OCI-LY7 (cell line): Measurements from ENCODE around the gene TNIK. TPM values are rescaled to one million over a fixed set of nuclear protein-coding genes. Genes with fewer than 3 reads are reported as not detected.

Experiments
- BruUV-seq: library from RNA; stranded (reverse); fragments of 400-500 nt; replicated peaks from 2 replicates; lab custom pipeline; 2021; lab: Mats Ljungman, UMichigan
- CTCF ChIA-PET: fragments of 300-600 bp; sonication (Branson Sonifier 250); formaldehyde crosslinking; loops from one replicate; lab custom pipeline; 2022; ENCODE audit warnings: antibody characterized with exemption; ENCODE audit not compliant: unreplicated experiment; lab: Charles Lee
- POLR2A ChIA-PET: fragments of 300-600 bp; sonication (Branson Sonifier 250); formaldehyde crosslinking; loops from one replicate; lab custom pipeline; 2022; ENCODE audit warnings: antibody characterized with exemption; lab: Charles Lee
- DNase-seq: peaks from one replicate; pipeline ENCODE4 v3.0.0-alpha.2; 2015; ENCODE audit warnings: low spot score
- H2AFZ ChIP-seq: fragments of 200-600 bp; sonication (generic), shearing (Covaris generic); 2 replicates; pipeline ENCODE4 v1.6.1; 2014; ENCODE audit warnings: mild to moderate bottlenecking, antibody characterized with exemption, low read length, moderate library complexity
- H3K27ac ChIP-seq: fragments of 200-600 bp; sonication (generic); 2 replicates; pipeline ENCODE4 v1.5.1; 2014; ENCODE audit warnings: mixed run types, low read depth, mild to moderate bottlenecking, moderate library complexity, low read length, inconsistent platforms; ENCODE audit not compliant: poor library complexity, severe bottlenecking
- H3K36me3 ChIP-seq: fragments of 200-600 bp; sonication (generic); 2 replicates; pipeline ENCODE4 v1.6.1; 2014; ENCODE audit warnings: mild to moderate bottlenecking, antibody characterized with exemption, low read length, moderate library complexity, mixed read lengths; ENCODE audit not compliant: insufficient read depth
- H3K4me1 ChIP-seq: fragments of 200-600 bp; sonication (generic); 2 replicates; pipeline ENCODE4 v1.5.1; 2014; ENCODE audit warnings: mild to moderate bottlenecking, low read length; ENCODE audit not compliant: insufficient read depth, poor library complexity, severe bottlenecking
- H3K4me2 ChIP-seq: fragments of 200-600 bp; sonication (generic); 2 replicates; pipeline ENCODE4 v1.6.1; 2014; ENCODE audit warnings: mild to moderate bottlenecking, low read length
- H3K4me3 ChIP-seq: fragments of 200-600 bp; sonication (generic); 2 replicates; pipeline ENCODE4 v1.5.1; 2014; ENCODE audit warnings: mild to moderate bottlenecking, low read depth, low read length; ENCODE audit not compliant: poor library complexity, severe bottlenecking
- H3K79me2 ChIP-seq: fragments of 200-600 bp; sonication (generic); 2 replicates; pipeline ENCODE4 v1.6.1; 2016; ENCODE audit warnings: low read depth, mild to moderate bottlenecking, low read length, moderate library complexity, mixed read lengths; ENCODE audit not compliant: insufficient read depth
- H3K9me2 ChIP-seq: fragments of 200-600 bp; sonication (generic); 2 replicates; pipeline ENCODE4 v1.6.1; 2016; ENCODE audit warnings: mild to moderate bottlenecking, low read length, mixed read lengths; ENCODE audit not compliant: insufficient read depth
- H3K9me3 ChIP-seq: fragments of 200-600 bp; sonication (generic); 2 replicates; pipeline ENCODE4 v1.6.1; 2014; ENCODE audit warnings: mild to moderate bottlenecking, mixed run types, low read length, mixed read lengths
- H4K20me1 ChIP-seq: fragments of 200-600 bp; sonication (generic); 2 replicates; pipeline ENCODE4 v1.6.1; 2014; ENCODE audit warnings: mild to moderate bottlenecking, antibody characterized with exemption, low read length, moderate library complexity, mixed read lengths; ENCODE audit not compliant: insufficient read depth
- EZH2phosphoT487 ChIP-seq: fragments of 200-600 bp; sonication (generic); IDR thresholded peaks from 2 replicates; pipeline ENCODE4 v1.6.1; 2018; ENCODE audit warnings: low read depth, borderline replicate concordance, mild to moderate bottlenecking, mixed run types, antibody characterized with exemption, low read length, moderate library complexity, mixed read lengths
- intact Hi-C: fragments of 100-400 bp; cut with micrococcal nuclease; formaldehyde crosslinking; loops from one replicate; pipeline ENCODE4 v1.10.0; 2022; ENCODE audit not compliant: unreplicated experiment
- total RNA-seq, 2 experiments: library from RNA; depleted of rRNA in 1 of 2; stranded (reverse); fragments of >200 nt in 1 of 2; shearing (Covaris generic) in 1 of 2; gene quantifications; 2 replicates each; pipeline ENCODE4 v1.2.3, GENCODE V29; 2014 to 2022
- TF ChIP-seq, protein P1 (sequence below): fragments of 200-600 bp; sonication (generic); conservative IDR thresholded peaks from 2 replicates; pipeline ENCODE4 v1.5.1; 2014; ENCODE audit warnings: mild to moderate bottlenecking, antibody characterized with exemption, low read length, moderate library complexity, mixed read lengths

TNIK gene
- total RNA-seq, 2 experiments from 2014 or later: not detected

DNA sequence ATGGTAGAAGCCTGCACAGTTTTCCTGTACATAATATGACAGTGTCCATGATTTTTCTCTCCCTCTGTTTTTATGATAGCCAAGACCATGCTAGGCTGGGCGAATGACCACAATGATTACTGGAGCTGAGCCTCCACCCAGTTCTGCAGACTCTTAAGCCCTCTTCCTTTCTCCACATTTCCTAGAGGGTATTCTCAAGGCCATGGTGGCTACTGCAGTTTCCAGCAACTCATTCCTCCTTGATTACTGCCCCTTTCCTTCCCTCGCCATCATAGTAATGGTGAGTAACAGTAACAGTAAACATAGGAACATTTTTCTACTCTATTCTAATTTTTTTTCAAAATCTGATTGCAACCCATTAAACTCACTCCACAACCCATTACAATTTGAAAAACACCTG, 20.2 kb downstream of the TNIK start:
- CTCF ChIA-PET: no interaction called here
- no peak overlapping the region for H3K27ac ChIP-seq
- intact Hi-C loops: no loop called here

DNA sequence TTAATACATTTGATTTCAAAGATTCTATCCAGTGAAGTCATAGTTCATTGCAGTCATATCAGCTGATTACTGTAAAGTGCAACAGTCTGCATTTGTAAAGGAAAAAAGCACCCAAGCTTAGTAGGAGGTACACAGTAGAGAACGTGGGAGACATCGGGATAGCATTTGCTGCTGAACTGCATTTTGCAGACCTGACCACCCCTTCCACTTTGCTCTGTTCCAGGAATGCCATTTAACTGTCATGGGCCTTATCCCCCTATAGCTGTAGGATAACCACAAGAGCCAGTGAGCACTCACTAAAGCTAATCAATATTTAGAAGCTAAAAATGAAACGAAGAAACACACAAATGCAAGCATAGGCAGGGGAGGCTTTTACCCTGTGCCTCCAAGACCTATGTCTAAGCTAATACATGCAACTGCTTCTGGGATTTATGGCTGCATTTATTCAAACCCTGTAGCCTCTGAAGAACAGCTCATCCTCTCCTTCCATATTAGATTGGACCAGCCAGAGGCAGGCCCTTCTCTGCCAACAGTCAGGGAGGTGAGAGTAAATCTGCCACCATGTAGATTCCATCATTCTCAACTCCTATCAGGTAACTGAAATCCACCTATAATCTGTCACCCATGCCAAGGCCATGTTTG, 23.0 kb downstream of the TNIK start:
- CTCF ChIA-PET: no interaction called here
- BruUV-seq: no TSS peak
- no peaks in the 10 kb centered on the region for H3K9me3 ChIP-seq

More for the DNA sequence above, 20.2 kb downstream of the TNIK start:
- Histone ChIP-seq H3K9me2 (no peaks in the 10 kb centered on the region), H3K79me2 (no peaks in the 10 kb centered on the region), H3K9me3 (no peaks in the 10 kb centered on the region), H3K4me2 (no peak overlapping the region), H3K4me3 (no peak overlapping the region), H2AFZ (no peak overlapping the region), H3K36me3 (no peaks in the 10 kb centered on the region), H4K20me1 (no peaks in the 10 kb centered on the region), H3K4me1 (no peaks in the 10 kb centered on the region)
- no peak for DNase-seq
- TF ChIP-seq, protein P1, sequence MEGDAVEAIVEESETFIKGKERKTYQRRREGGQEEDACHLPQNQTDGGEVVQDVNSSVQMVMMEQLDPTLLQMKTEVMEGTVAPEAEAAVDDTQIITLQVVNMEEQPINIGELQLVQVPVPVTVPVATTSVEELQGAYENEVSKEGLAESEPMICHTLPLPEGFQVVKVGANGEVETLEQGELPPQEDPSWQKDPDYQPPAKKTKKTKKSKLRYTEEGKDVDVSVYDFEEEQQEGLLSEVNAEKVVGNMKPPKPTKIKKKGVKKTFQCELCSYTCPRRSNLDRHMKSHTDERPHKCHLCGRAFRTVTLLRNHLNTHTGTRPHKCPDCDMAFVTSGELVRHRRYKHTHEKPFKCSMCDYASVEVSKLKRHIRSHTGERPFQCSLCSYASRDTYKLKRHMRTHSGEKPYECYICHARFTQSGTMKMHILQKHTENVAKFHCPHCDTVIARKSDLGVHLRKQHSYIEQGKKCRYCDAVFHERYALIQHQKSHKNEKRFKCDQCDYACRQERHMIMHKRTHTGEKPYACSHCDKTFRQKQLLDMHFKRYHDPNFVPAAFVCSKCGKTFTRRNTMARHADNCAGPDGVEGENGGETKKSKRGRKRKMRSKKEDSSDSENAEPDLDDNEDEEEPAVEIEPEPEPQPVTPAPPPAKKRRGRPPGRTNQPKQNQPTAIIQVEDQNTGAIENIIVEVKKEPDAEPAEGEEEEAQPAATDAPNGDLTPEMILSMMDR: no peak
- TF ChIP-seq EZH2phosphoT487: no peak
- POLR2A ChIA-PET: interaction anchor here (0.7 kb wide), 1 partner anchor 9 kb away, joined by 3 read pairs; no protein-coding TSS in a partner anchor
- BruUV-seq: no TSS peak

More for the DNA sequence above, 23.0 kb downstream of the TNIK start:
- Histone ChIP-seq H3K79me2 (no peaks in the 10 kb centered on the region), H3K4me1 (no peaks in the 10 kb centered on the region), H2AFZ (no peak overlapping the region), H4K20me1 (no peaks in the 10 kb centered on the region), H3K4me2 (no peak overlapping the region), H3K9me2 (no peaks in the 10 kb centered on the region), H3K27ac (no peak overlapping the region), H3K4me3 (no peak overlapping the region), H3K36me3 (no peaks in the 10 kb centered on the region)
- POLR2A ChIA-PET: interaction anchor here (0.6 to 1.4 kb wide), 2 partner anchors 39 to 773 kb away, joined by 3 to 4 read pairs; no protein-coding TSS in a partner anchor
- no peak for DNase-seq
- intact Hi-C loops: no loop called here
- TF ChIP-seq, protein P1: no peak
- TF ChIP-seq EZH2phosphoT487: no peak
